GM18873 (cell line): Measurements from ENCODE around the gene ZNF644.
"Not testable (repeated sequence)": the region's sequence is repeated elsewhere in the genome, so short reads cannot be mapped to it uniquely, and the experiment has no call there.

Experiments used
- ATAC-seq: cut with Tn5 transposase; IDR thresholded peaks from one replicate; pipeline ENCODE4 v1.9.1; 2021; ENCODE audit warnings: mild to moderate bottlenecking, moderate library complexity, moderate number of reproducible peaks; ENCODE audit not compliant: unreplicated experiment, low FRiP score

The ZNF644 gene

DNA sequence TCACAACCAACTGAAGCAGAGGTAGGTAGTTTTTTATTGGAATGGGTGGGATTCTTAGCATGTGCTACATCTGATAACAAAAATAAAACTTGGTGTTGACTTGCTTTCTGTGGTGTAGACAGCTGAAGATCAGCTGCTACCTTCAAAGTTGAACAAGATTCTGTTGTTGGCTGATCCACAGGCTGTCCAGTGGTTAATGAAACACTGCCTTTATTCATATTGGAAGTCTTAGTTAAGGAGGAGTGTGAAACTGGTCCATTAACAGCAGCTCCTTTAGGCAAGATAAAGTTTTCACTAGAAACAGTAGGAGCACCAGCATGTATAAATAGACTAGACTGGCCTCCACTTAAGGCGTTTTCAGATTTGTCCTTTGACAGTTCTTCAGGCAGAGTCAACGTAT, 81.1 kb downstream of the ZNF644 start:
- ATAC-seq: no peak

DNA sequence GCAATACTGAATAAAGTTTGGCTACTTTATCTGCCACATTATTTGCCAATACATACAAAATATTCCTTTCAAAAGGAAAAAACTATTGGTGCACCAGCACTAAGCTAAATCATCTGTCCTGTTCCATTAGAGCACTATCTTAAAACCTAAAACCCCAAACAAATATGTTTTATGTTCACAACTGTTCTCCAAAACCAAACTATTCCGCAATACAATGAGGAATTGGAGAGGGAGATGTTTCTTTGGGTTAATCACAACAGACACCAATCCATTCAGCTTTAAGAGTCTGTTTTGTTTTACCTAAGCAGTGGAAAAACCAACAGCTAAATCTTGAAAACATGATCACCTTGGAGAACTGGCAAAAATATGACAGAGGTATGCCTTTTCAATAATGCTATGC, 85.1 kb downstream of the ZNF644 start:
- no peak for ATAC-seq

DNA sequence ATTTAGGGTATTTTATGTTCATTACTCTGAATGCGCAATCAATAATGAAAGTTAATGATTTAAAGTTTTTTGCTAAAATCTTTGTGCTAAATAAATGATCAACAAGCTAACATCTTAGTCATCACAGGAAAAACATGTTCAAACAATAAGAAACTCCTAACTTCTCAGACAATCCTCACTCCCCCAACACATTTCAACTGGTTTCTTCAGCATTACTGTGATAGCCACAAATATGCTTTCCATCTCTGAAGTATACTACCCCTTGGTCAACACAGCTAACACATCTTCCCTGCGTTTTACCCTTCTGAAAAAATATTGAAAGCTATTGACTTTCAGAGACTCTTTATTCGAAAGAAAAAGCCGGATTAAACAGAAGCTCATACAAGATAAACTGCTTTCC, 85.8 kb downstream of the ZNF644 start:
- ATAC-seq: no peak

DNA sequence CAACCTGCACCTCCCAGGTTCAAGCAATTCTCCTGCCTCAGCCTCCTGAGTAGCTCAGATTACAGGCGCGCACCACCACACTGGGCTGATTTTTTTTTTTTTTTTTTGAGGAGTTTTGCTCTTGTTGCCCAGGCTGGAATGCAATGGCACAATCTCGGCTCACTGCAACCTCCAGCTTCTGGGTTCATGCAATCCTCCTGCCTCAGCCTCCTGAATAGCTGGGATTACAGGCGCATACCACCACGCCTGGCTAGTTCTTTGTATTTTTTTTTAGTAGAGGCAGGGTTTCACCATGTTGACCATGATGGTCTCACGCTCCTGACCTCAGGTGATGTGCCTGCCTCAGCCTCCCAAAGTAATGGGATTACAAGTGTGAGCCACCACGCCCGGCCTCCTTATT, 93.6 kb downstream of the ZNF644 start:
- ATAC-seq: not testable (repeated sequence)

DNA sequence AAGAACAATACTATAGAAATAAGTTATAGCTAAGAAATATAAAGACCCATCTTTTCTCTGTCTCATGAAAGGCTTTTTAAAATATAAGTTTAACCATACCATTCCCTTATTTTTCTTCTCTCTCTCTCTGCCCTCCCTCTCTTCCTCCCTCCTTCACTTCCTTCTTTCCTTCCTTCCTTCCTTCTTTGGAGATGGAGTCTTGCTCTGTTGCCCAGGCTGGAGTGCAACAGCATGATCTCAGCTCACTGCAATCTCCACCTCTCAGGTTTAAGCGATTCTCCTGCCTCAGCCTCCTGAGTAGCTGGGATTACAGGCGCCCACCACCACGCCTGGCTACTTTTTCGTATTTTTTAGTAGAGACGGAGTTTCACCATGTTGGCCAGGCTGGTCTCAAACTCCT, 94.2 kb downstream of the ZNF644 start:
- not testable (repeated sequence) for ATAC-seq

DNA sequence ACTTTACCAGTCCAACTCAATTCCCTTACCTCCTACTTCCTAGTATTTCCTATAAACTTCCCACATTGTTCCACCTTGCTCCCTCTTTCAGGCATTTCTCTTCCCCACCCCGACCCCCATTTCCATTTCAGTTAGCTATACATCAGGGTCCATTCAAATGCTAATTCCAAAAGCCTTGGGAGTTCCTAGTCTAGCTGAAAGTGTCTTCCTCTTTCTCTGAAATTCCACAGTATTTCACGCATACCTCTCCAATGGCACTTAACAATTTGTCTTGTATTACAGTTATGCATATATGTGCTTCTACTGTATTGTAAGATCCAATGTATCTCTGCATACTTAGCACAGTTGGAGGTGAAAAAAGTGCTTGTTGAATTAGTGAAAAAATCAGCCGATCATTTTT, 94.9 kb downstream of the ZNF644 start:
- ATAC-seq: no peak

DNA sequence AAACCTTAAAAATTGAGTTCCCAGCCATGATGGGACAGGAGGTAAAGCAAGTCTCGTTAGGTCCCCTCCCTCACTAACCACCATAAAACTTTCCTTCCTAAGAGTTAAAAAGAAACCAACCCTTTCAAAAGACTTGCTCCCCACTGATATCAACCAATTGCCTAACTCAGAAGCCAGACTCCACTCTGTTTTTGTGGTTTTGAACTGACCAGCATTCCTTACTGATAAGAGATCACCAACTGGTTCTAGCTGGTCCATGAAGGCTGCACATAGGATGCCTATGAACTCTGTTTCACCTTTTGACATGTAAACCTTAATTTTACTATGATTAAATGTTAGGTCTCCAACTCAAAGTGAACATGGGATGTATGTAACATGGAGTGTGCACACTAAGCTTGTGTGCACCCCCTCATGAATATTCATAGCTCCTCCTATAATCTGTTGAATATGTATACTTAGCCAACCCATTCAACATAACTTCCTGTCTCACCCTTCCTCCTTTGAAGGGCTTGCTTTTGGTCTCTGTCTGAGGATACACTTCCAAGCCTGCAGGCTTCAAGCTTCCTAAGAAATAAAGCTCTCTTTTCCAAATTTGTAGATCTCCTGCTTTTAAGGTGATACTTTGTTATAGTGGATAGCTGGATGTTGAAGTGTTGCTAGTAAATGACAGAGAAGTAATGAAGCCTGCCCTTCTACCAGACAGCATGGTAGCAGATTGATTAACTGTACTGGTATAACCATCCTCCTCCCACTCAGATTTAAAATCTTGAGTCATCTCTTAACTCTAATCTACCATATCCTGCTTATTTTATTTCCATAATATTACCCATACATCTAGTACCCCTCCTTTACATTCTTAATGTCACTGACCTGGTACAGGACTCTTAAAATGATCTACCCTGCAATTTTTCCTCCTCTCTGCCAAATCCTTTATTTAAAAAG, 95.6 kb downstream of the ZNF644 start:
- ATAC-seq: no peak

DNA sequence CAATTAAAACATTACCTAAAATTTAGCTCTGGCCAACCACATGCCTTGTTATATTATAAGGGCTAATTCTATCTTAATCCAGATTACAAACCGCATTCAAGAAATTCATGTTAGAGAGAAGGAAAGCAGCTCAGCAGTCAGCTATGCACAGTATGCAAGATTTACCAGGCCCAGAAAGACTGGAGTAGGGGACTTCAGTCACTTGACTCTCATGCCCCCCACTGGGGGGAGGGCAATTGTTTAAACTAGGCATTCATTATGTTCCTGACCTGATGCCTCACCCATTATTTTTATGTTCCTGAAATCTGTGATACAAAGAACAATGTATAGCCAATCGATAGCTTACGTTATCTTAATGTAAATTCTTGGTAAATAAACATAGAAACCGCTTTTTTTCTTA, 96.9 kb downstream of the ZNF644 start:
- no peak for ATAC-seq

DNA sequence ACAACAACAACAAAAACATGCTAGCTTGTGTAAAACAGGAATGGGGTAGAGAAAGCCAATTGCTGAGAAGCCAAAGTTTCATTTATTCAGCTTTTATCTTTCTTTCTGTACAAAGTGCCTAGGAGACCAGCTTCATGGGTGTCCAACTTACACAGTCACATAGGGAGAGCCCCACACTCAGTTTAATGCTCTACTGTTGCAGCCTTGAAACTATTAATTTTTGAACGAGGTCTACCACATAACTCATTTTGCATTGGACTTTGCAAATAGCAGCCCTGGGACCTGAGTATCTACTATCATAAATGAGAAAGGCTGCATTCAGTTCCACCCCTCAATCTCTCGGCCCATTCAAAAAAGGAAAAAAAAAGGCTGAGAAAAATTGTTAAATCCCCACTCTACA, 98.8 kb downstream of the ZNF644 start:
- ATAC-seq: no peak

DNA sequence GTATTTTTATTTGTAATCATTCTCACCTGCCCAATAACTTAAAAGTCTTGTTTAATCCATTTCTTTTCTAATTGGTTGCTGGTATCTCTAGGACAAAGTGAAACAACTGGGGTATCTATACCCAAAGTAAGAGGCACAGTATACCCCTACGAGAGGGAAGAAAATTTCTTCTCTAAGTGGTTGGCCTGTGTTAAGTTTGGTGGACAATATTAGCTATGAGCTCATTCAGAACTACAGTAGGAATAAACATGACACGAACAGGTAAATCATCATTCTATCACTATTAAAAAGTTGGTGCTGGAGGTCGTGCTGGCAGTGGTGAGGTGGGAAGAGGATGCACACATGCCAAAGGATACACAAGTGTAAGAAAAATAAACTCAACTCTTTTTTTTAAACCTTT, 99.6 kb downstream of the ZNF644 start:
- ATAC-seq: no peak

DNA sequence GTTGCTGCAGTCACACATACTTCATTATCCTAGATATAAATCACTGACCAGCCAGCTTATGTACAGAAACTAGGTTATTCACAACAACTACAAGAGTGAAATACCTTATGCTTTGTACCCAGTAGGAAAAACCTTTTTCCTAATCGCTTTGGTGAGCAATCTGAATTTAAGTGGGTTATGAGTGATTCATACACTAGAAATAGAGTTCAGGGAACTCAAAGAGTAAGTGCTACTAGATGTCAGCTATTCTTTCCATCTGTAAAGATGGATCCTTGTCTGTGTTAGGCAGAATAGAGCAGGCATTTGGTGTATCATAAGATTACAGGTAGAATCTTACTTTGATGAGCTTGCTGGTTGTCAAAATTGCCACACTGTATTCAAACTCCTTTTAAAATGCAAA, 101.9 kb downstream of the ZNF644 start:
- ATAC-seq: no peak

DNA sequence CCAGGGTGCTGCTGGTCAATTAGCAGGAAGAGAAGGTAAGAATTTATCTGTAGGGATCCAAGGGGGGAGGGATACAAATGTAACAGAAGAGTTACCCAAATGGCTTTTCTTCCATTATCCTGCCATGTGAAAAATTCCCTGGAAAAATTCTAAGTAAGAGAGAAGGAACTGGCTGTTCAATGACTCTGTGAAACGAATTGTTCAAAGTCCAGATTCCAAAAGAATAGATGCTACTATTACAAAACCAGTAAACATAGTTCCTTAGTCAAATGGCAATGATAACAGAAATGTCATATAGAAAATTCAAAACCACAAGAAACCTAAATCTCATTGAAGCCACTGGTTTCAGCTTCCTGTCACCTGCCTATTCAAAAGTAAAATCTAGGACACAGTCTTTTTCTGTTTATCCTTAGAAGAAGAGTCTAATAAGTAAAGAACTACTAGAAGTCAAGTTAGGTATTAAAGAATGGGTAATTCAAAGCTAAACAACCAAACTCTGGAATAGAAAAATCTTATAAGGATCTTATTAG, 102.6 kb downstream of the ZNF644 start:
- ATAC-seq: no peak

DNA sequence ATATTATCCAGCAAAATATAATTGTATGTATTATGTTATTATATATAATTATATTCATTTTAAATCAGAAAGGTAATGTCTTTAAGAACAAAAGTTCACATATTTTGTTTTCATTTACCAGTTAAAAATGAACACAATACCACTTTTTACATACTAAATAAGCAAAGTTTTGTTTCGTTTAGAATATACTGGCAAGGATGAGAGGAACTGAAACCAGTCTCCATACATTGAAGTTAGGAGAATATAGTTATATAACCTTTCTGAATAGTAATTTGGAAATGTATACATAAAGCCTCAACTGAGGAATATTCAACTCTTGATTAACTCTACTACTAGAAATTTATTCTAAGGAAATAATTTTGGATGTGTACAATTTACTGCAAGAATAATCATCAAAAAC, 110.5 kb downstream of the ZNF644 start:
- ATAC-seq: no peak

DNA sequence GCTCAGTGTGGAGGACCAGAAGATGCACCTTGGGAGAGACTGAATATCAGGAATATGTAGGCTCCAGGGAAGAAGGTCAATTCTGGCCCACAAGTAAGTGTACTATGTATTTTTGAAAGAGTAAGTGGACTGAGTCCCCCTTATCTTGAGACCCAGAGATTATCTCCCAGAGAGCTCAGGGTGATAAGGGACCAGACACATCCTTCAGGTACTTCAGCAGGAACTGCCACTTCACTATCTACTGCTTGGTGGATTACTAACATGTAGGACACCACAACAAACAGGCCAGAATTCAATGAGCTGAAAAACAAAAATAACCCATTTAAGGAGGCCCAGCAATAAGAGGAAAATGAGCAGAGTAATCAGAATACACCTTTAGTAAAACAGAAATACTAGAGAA, 119.2 kb downstream of the ZNF644 start:
- no peak for ATAC-seq

DNA sequence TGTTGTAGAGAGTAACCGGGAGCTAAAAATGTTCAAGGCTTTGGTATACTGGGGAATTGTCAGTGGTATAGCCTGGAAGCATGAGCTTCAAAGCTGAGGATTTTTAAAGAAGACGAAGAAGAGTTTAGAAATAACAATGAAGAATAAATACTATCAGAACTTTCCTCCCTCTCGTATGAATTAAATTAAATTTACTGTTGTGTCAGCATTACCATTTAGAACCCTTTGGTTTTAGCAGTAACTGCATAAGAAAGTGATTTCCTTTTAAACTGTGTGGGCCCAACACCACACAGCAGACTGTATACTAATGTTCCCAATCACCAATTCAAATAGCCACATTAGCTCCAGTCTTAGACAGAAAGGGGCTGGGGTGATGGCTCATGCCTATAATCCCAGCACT, 122.6 kb downstream of the ZNF644 start:
- ATAC-seq: no peak

DNA sequence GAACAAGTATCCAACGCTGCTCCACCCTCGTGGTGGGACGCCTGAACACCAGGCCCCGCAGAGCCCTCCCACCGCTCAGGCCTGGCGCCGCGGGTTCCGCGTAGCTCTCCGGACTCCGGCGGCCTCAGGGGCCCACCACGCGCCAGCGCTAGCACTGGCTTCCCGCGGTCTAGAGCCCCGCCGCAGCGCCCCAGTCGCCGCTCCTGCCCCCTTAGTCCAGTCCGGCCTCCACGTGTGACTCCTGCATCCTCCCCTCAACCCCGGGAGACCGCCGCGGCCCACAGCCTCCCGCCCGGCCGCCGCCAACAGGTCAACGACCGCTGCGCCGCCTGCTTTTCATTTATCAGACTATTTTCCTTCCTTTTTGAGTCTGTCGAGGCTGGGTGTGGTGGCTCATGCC, 128.2 kb downstream of the ZNF644 start:
- ATAC-seq: not testable (repeated sequence)

DNA sequence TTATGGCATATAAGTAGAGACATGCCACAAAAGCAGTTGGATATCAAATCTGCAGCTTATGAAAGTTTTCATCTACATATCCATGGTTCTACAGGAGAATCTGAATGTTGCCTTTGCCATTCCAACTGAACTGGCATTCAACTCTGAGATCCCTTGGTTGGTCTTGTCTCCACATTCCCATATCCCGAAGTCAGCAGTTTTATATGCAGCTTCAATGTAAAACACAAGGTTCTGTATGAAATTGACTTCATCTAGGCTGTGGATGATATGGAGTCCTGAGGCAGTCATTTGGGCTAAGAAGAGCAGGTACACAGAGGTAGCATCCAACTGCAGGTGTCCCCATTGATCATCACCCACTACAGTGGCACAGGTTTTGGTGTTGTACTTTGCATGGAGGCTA, 129.0 kb downstream of the ZNF644 start:
- not testable (repeated sequence) for ATAC-seq

DNA sequence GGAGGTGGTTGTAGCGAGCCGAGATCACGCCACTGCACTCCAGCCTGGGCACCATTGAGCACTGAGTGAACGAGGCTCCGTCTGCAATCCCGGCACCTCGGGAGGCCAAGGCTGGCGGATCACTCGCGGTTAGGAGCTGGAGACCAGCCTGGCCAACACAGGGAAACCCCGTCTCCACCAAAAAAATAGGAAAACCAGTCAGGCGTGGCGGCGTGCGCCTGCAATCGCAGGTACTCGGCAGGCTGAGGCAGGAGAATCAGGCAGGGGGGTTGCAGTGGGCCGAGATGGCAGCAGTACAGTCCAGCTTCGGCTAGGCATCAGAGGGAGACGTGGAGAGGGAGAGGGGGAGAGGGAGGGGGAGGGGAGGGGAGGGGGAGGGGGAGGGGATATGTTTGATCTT, 129.6 kb downstream of the ZNF644 start:
- ATAC-seq: not testable (repeated sequence)

DNA sequence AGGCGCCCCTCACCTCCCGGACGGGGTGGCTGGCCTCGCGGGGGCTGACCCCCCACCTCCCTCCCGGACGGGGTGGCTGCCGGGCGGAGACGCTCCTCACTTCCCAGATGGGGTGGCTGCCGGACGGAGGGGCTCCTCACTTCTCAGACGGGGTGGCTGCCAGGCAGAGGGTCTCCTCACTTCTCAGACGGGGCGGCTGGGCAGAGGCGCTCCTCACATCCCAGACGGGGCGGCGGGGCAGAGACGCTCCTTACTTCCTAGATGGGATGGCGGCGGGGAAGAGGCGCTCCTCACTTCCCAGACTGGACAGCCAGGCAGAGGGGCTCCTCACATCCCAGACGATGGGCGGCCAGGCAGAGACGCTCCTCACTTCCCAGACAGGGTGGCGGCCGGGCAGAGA, 130.1 kb downstream of the ZNF644 start:
- ATAC-seq: not testable (repeated sequence)

DNA sequence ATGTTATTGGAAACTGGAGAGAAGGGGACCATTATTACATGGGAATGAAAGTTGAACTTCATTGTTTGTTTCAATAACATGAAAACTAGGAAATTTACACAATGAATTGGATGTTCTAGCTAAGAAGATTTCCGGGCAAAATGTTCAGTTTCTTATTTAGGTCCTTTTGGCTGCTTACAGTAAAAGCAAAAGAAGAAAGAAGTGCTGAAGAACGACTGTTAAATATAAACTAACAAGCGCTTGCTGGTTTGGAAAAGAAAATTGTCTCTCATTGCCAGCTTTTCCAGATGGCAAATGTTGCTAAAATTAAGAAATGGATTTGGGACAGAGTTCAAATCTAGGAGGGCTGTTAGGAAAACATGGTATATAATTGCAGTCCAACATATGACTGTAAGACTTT, 139.6 kb downstream of the ZNF644 start:
- ATAC-seq: no peak

DNA sequence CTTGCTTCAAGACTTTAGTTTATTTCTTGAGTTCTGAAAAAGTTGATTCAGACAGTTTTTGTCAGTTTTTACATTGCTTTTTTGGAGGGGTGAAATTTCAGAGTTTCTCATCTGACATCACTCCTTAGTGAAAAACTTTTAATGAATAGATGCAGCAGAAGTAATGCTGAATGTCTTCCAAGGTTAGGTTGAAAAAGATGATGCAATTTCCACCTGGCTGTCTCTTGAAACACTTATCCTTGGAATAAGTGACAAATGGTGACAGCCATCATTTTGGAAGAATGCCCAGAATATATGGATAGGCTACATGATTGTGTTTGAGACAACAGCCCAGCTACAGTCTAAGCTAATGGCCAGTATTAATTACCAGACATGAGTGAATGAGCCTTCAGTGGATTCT, 140.8 kb downstream of the ZNF644 start:
- ATAC-seq: no peak

DNA sequence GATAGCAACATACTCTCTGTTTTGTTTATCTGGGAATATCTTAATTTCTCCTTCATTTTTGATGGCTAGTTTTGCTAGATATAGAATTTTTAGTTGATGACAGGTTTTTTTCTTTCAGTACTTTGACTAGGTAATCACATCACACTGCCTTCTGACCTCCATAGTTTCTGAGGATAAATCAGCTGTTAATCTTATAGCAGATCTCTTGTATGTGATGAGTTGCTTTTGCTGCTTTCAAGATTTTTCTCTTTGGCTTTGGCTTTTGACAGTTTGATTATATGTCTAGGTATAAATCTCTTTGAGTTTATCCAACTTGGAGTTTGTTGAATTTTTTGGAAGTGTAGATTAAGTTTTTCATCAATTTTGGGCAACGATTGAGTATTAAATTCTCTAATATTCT, 142.6 kb downstream of the ZNF644 start:
- ATAC-seq: no peak
